IMR-90 (cell line): Measurements from ENCODE around the gene DESI1.
A peak's percentile ranks its signal among the peaks of the same experiment; 100 is the strongest.

Experiments
- BHLHE40 ChIP-seq: fragments of 150-350 bp; IDR thresholded peaks from 2 replicates; pipeline ENCODE4 v1.6.1; 2016; ENCODE audit warnings: mild to moderate bottlenecking, low read depth, low read length
- CHD1 ChIP-seq: IDR thresholded peaks from 2 replicates; pipeline ENCODE4 v1.6.1; 2012; ENCODE audit warnings: low read depth, low read length, improper control_type of control experiment
- CTCF ChIP-seq: conservative IDR thresholded peaks from 2 replicates; pipeline ENCODE4 v1.5.1; 2012; ENCODE audit warnings: mild to moderate bottlenecking, low read depth, low read length, improper control_type of control experiment
- FOS ChIP-seq: fragments of 150-350 bp; IDR thresholded peaks from 2 replicates; pipeline ENCODE4 v1.6.1; 2016; ENCODE audit warnings: low read depth, low read length
- MAFK ChIP-seq: IDR thresholded peaks from 2 replicates; pipeline ENCODE4 v1.6.1; 2012; ENCODE audit warnings: low read depth, low read length, improper control_type of control experiment
- POLR2A ChIP-seq: IDR thresholded peaks from 2 replicates; pipeline ENCODE4 v1.6.1; 2012; ENCODE audit warnings: mild to moderate bottlenecking, low read depth, low read length
- RAD21 ChIP-seq: IDR thresholded peaks from 2 replicates; pipeline ENCODE4 v1.6.1; 2012; ENCODE audit warnings: low read length, improper control_type of control experiment
- RCOR1 ChIP-seq: IDR thresholded peaks from 2 replicates; pipeline ENCODE4 v1.6.1; 2012; ENCODE audit warnings: mild to moderate bottlenecking, low read length, improper control_type of control experiment; ENCODE audit not compliant: insufficient replicate concordance
- RFX5 ChIP-seq: IDR thresholded peaks from 2 replicates; pipeline ENCODE4 v1.8.0; 2012; ENCODE audit warnings: low read depth, mild to moderate bottlenecking, low read length, moderate library complexity
- SMC3 ChIP-seq: fragments of 150-350 bp; IDR thresholded peaks from 2 replicates; pipeline ENCODE4 v1.6.1; 2016; ENCODE audit warnings: low read depth, mild to moderate bottlenecking, antibody characterized with exemption, low read length, moderate library complexity

- no peak for TF ChIP-seq CTCF
- TF ChIP-seq POLR2A, result no peak
- no peak for TF ChIP-seq RFX5
- TF ChIP-seq RAD21, result no peak
- no peak for TF ChIP-seq RCOR1
- no peak for TF ChIP-seq BHLHE40
- TF ChIP-seq MAFK, result peak; percentile 45; the same call in 1 of the 2 replicates
- TF ChIP-seq FOS, result peak; percentile 73
- TF ChIP-seq SMC3, result no peak
- no peak for TF ChIP-seq CHD1
Observed at GRCh38 chr22:41565403-41566054, 55.3 kb downstream of the DESI1 start.
